Trophoblast cell (in vitro differentiated cells and primary cell): ENCODE data around the gene SLC10A3.
"Not testable (repeated sequence)": the region's sequence is repeated elsewhere in the genome, so short reads cannot be mapped to it uniquely, and the experiment has no call there.

Experiments used
- DNase-seq, 2 donors: peaks; one replicate each; pipeline ENCODE4 v3.0.0-alpha.2; 2016
- H2AFZ ChIP-seq: 2 replicates; pipeline ENCODE4 v1.6.1; 2013; ENCODE audit warnings: low read length, moderate library complexity, mild to moderate bottlenecking; ENCODE audit not compliant: insufficient read depth, poor library complexity
- H2AK5ac ChIP-seq: 2 replicates; pipeline ENCODE4 v1.6.1; 2013; ENCODE audit warnings: mild to moderate bottlenecking, low read length
- H2BK120ac ChIP-seq: 2 replicates; pipeline ENCODE4 v1.6.1; 2013; ENCODE audit warnings: low read length, mild to moderate bottlenecking, moderate library complexity; ENCODE audit not compliant: insufficient read depth, poor library complexity
- H2BK12ac ChIP-seq: 2 replicates; pipeline ENCODE4 v1.6.1; 2013; ENCODE audit warnings: mild to moderate bottlenecking, low read length, moderate library complexity
- H2BK5ac ChIP-seq: 2 replicates; pipeline ENCODE4 v1.6.1; 2013; ENCODE audit warnings: low read length, low read depth, moderate library complexity, mild to moderate bottlenecking; ENCODE audit not compliant: poor library complexity
- H3K14ac ChIP-seq: 2 replicates; pipeline ENCODE4 v1.6.1; 2013; ENCODE audit warnings: mild to moderate bottlenecking, low read length
- H3K18ac ChIP-seq: 2 replicates; pipeline ENCODE4 v1.6.1; 2013; ENCODE audit warnings: mild to moderate bottlenecking, low read length
- H3K23ac ChIP-seq: 2 replicates; pipeline ENCODE4 v1.6.1; 2013; ENCODE audit warnings: low read length
- H3K27ac ChIP-seq: 2 replicates; pipeline ENCODE4 v1.5.1; 2013; ENCODE audit warnings: low read depth, mild to moderate bottlenecking, inconsistent platforms, low read length, moderate library complexity
- H3K27me3 ChIP-seq: 2 replicates; pipeline ENCODE4 v1.6.1; 2013; ENCODE audit warnings: inconsistent platforms, mild to moderate bottlenecking, low read length, moderate library complexity; ENCODE audit not compliant: insufficient read depth
- H3K36me3 ChIP-seq, 2 experiments: 1 replicate in 1 of 2; 2 replicates in 1 of 2; pipeline ENCODE4 v1.6.1; 2013; ENCODE audit warnings: low read length in 2 of 2, mild to moderate bottlenecking in 2 of 2, moderate library complexity in 1 of 2; ENCODE audit not compliant: insufficient read depth in 2 of 2, control insufficient read depth in 1 of 2
- H3K4ac ChIP-seq: 2 replicates; pipeline ENCODE4 v1.6.1; 2013; ENCODE audit warnings: low read depth, mild to moderate bottlenecking, low read length, moderate library complexity
- H3K4me1 ChIP-seq, 2 experiments: 1 replicate in 1 of 2; 2 replicates in 1 of 2; pipeline ENCODE4 v1.6.1; 2013; ENCODE audit warnings: low read length in 2 of 2, mild to moderate bottlenecking in 2 of 2, moderate library complexity in 1 of 2; ENCODE audit not compliant: insufficient read depth in 2 of 2, control insufficient read depth in 1 of 2
- H3K4me2 ChIP-seq: 2 replicates; pipeline ENCODE4 v1.6.1; 2013; ENCODE audit warnings: inconsistent platforms, mild to moderate bottlenecking, low read length, moderate library complexity
- H3K4me3 ChIP-seq: 2 replicates; pipeline ENCODE4 v1.5.1; 2013; ENCODE audit warnings: mild to moderate bottlenecking, low read depth, low read length, inconsistent platforms
- H3K79me1 ChIP-seq: one replicate; pipeline ENCODE4 v1.6.1; 2013; ENCODE audit warnings: low read length
- H3K79me2 ChIP-seq: 2 replicates; pipeline ENCODE4 v1.6.1; 2013; ENCODE audit warnings: low read length, mild to moderate bottlenecking; ENCODE audit not compliant: control insufficient read depth, insufficient read depth, poor library complexity
- H3K9ac ChIP-seq: 2 replicates; pipeline ENCODE4 v1.6.1; 2013; ENCODE audit warnings: mild to moderate bottlenecking, low read length
- H3K9me3 ChIP-seq: 2 replicates; pipeline ENCODE4 v1.6.1; 2013; ENCODE audit warnings: low read depth, mild to moderate bottlenecking, control low read depth, inconsistent platforms, low read length; ENCODE audit not compliant: insufficient read depth
- H4K12ac ChIP-seq: 2 replicates; pipeline ENCODE4 v1.6.1; 2013; ENCODE audit warnings: low read depth, mild to moderate bottlenecking, low read length, moderate library complexity
- H4K8ac ChIP-seq: 2 replicates; pipeline ENCODE4 v1.6.1; 2013; ENCODE audit warnings: low read depth, mild to moderate bottlenecking, low read length, moderate library complexity
- H4K91ac ChIP-seq: one replicate; pipeline ENCODE4 v1.6.1; 2013; ENCODE audit warnings: low read depth, mild to moderate bottlenecking, low read length, moderate library complexity
- WGBS: extraction: QIAGEN DNeasy Blood & Tissue Kit; methylation state at CpG from one replicate; pipeline ENCODE4 v1.1.7; 2013; ENCODE audit warnings: missing lambda C conversion rate; ENCODE audit not compliant: insufficient read length, insufficient coverage; ENCODE audit errors: extremely low coverage; 5-methylcytosine and 5-hydroxymethylcytosine counted together

Gene SLC10A3

DNA sequence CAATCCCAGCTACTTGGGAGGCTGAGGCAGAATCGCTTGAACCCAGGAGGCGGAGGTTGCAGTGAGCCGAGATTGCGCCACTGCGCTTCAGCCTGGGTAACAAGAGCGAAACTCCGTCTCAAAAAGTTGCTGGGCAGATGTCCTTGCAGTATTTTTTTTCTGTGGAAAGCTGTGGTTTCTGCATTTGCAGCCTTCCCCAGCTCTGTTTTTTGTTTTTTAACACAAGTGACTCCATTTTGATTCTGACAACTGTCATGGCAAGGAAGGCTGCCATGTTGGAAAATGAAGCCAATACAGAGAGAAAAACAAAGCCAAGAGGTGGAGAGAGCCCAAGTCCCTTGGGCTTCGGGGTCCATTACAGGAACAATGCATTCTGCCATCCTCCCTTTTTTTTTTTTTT, 11.7 kb upstream of the SLC10A3 start:
- no peak overlapping the region for H3K18ac ChIP-seq
- no peak overlapping the region for H4K12ac ChIP-seq
- H3K4me1 ChIP-seq, result peaks cover 12% of the 10 kb centered on the region in 2 experiments
- peaks cover 10% of the 10 kb centered on the region for H3K79me1 ChIP-seq
- H3K9ac ChIP-seq, result no peak overlapping the region
- H2BK5ac ChIP-seq, result no peak overlapping the region
- H3K23ac ChIP-seq, result no peak overlapping the region
- H2BK120ac ChIP-seq, result no peak overlapping the region
- H3K27me3 ChIP-seq, result no peaks in the 10 kb centered on the region
- WGBS, result no CpG with 5 or more reads among the region's 8 CpGs
- H2AFZ ChIP-seq, result no peak overlapping the region
- H3K79me2 ChIP-seq, result no peaks in the 10 kb centered on the region
- no peak for DNase-seq
- H4K91ac ChIP-seq, result no peak overlapping the region
- H2BK12ac ChIP-seq, result no peak overlapping the region
- no peak overlapping the region for H3K4me2 ChIP-seq
- no peak overlapping the region for H3K14ac ChIP-seq
- no peak overlapping the region for H3K4me3 ChIP-seq
- no peak overlapping the region for H4K8ac ChIP-seq
- peaks cover 9 to 11% of the 10 kb centered on the region in 2 experiments for H3K36me3 ChIP-seq
- H3K4ac ChIP-seq, result no peak overlapping the region
- no peak overlapping the region for H3K27ac ChIP-seq
- H2AK5ac ChIP-seq, result no peak overlapping the region
- H3K9me3 ChIP-seq, result no peaks in the 10 kb centered on the region

DNA sequence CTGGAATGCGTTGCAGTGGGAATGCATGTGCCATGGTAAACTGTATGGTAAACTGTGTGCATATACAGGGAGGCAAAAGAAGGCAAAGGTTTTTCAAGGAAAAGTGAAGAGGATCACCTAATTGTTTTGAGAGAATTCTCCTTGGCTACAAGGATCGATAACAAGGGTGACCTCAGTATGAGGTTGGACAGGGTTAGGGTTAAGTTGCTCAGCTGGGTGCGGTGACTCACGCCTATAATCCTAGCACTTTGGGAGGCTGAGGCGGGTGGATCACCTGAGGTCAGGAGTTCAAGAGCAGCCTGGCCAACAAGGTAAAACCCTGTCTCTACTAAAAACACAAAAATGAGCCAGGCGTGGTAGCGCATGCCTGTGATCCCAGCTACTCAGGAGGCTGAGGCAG, 11.0 kb upstream of the SLC10A3 start:
- H2AK5ac ChIP-seq, H2BK5ac ChIP-seq, H4K91ac ChIP-seq, H3K4me3 ChIP-seq, H4K12ac ChIP-seq, H2BK12ac ChIP-seq, H2BK120ac ChIP-seq, H3K4ac ChIP-seq, H3K79me2 ChIP-seq, H3K9me3 ChIP-seq, H3K27me3 ChIP-seq, H3K36me3 ChIP-seq, H3K14ac ChIP-seq, H3K9ac ChIP-seq, H3K4me2 ChIP-seq, H4K8ac ChIP-seq, H3K18ac ChIP-seq, H3K27ac ChIP-seq, H3K4me1 ChIP-seq, H2AFZ ChIP-seq, H3K23ac ChIP-seq: not testable (repeated sequence)
- peak in 1 of 2 donors; percentile 43 for DNase-seq
- H3K79me1 ChIP-seq, result peaks cover 10% of the 10 kb centered on the region
- WGBS, result no CpG with 5 or more reads among the region's 7 CpGs

GRCh38 chrX:154496591-154497137, 6.2 kb upstream of the SLC10A3 start:
- H2AK5ac ChIP-seq, H3K23ac ChIP-seq, H3K9me3 ChIP-seq, H3K4ac ChIP-seq, H3K36me3 ChIP-seq, H2BK5ac ChIP-seq, H3K27ac ChIP-seq, H2AFZ ChIP-seq, H3K4me1 ChIP-seq, H3K18ac ChIP-seq, H3K14ac ChIP-seq, H3K9ac ChIP-seq, H3K79me2 ChIP-seq, H3K4me3 ChIP-seq, H2BK120ac ChIP-seq, H2BK12ac ChIP-seq, H3K79me1 ChIP-seq, H3K4me2 ChIP-seq, H4K12ac ChIP-seq, H4K8ac ChIP-seq, H4K91ac ChIP-seq, H3K27me3 ChIP-seq, DNase-seq: not testable (repeated sequence)
- no CpG with 5 or more reads among the region's 4 CpGs for WGBS

DNA sequence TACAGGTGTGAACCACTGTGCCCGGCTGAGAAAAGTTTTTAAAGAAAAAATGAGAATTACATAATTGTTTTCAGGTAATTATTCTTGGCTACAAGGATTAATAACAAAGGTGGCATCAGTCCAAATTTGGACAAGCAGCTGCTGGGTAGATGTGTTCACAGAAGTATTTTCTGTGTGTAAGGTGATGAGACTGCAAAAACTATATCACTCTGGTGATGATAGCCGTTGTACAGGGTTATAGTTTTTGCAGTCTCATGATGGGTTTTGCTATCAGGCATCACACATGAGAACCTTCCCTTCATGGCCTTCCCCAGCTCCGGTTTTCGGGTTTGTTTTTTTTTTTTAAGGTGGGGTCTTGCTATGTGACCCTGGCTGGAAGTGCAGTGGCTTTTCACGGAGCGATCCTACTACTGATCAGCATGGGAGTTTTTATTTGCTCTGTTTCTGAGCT, 5.1 kb upstream of the SLC10A3 start:
- WGBS, result no CpG with 5 or more reads among the region's 6 CpGs

More for the DNA sequence above, 5.1 kb upstream of the SLC10A3 start:
- Histone ChIP-seq H3K79me2 (no peaks in the 10 kb centered on the region), H4K8ac (no peak overlapping the region), H3K14ac (no peak overlapping the region), H4K12ac (no peak overlapping the region), H2BK120ac (no peak overlapping the region), H3K79me1 (peaks cover 5% of the 10 kb centered on the region), H3K4me1 (no peaks in the 10 kb centered on the region), H3K18ac (no peak overlapping the region), H3K4ac (no peak overlapping the region), H3K27me3 (no peaks in the 10 kb centered on the region), H3K4me2 (no peak overlapping the region), H3K4me3 (no peak overlapping the region), H2BK5ac (no peak overlapping the region), H3K9ac (no peak overlapping the region), H4K91ac (no peak overlapping the region), H3K27ac (no peak overlapping the region), H3K36me3 (no peaks in the 10 kb centered on the region), H3K23ac (no peak overlapping the region), H2BK12ac (no peak overlapping the region), H2AFZ (no peak overlapping the region), H2AK5ac (no peak overlapping the region), H3K9me3 (no peaks in the 10 kb centered on the region)
- DNase-seq, result no peak
